ENCODE measurements around the gene PPA1. TPM values are rescaled to one million over a fixed set of nuclear protein-coding genes. Genes with fewer than 3 reads are reported as not detected.
A peak's percentile ranks its signal among the peaks of the same experiment; 100 is the strongest.

PPA1 gene
- total and polyA plus RNA-seq, 8 donors, result 83.5 to 122 (median 102) TPM

DNA sequence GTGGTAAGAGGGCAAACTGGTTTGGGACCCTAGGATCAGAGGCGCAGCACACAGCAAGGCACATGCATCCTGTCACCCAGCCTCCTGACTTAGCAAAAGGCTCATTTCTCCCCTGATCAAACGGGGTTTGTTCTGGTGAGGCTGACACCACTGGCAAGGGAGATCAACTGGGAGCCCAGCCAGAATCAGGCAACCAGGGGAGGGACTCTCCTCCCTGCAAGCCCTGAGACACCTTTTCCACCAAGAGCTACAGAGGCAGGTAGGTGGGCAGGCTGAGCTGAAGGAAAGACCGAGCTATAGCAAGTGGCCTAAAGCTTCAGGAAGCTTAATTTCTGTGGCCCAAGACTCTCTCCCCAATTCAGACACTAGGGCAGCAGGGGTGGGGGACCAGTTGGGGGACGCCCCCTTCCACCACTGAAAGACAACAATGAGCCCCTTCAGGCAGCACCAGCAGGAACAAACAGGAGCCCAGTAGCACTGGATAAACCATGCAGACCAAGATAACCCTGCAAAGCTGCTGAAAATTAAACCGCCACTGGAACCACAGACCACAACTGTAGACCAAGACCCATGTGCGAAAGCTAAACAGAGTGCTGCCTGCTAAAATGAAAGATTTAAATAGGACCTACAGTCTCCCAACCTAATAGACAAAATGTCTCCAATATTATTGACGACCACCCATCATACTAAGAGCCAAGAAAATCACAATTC lies 35.8 kb downstream of the PPA1 start:
- DNase-seq, result no peak
- intact Hi-C loops (cut with DNase I), result no loop called here
- no peaks in the 10 kb centered on the region for H3K27me3 ChIP-seq
- no peak for FAIRE-seq
- peaks cover 0 to 3% (median 2%) of the 10 kb centered on the region in 3 donors for H3K4me1 ChIP-seq
- peaks cover 0 to 15% (median 10%) of the 10 kb centered on the region in 3 donors for H3K36me3 ChIP-seq
- no peaks in the 10 kb centered on the region for H3K9me3 ChIP-seq
- H3K4me3 ChIP-seq, result no peak overlapping the region
- TF ChIP-seq, protein P1, sequence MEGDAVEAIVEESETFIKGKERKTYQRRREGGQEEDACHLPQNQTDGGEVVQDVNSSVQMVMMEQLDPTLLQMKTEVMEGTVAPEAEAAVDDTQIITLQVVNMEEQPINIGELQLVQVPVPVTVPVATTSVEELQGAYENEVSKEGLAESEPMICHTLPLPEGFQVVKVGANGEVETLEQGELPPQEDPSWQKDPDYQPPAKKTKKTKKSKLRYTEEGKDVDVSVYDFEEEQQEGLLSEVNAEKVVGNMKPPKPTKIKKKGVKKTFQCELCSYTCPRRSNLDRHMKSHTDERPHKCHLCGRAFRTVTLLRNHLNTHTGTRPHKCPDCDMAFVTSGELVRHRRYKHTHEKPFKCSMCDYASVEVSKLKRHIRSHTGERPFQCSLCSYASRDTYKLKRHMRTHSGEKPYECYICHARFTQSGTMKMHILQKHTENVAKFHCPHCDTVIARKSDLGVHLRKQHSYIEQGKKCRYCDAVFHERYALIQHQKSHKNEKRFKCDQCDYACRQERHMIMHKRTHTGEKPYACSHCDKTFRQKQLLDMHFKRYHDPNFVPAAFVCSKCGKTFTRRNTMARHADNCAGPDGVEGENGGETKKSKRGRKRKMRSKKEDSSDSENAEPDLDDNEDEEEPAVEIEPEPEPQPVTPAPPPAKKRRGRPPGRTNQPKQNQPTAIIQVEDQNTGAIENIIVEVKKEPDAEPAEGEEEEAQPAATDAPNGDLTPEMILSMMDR (IDR thresholded peaks at IDR 0.05), result no peak
- WGBS, 2 donors, result 90 to 92% methylated on average over 7 of the region's 7 CpGs
- no peak overlapping the region for H3K27ac ChIP-seq
- ATAC-seq, result no peak

DNA sequence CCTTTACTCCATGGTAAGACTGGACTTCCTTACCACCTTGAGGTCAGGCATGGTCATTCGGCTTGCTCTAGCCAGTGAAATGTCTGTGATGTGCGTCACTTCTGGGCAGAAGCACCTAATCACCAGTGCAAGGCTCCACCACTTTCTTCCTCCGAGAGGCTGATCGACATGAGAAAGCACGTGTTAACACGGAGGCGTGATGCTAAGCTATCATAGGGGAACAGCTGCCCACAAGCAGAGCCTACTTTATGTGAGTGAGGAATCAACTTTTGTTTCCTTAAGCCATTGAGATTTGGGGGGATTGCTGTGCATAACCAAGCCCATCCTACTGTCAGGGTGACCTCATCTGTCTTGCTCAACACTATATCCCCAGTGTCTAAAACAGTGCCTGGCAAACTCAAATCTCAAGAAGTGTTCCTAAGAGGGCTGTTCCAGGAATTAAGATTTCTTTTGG lies 39.8 kb downstream of the PPA1 start:
- Histone ChIP-seq H3K4me3 (no peak overlapping the region), H3K4me1 (peaks cover 0 to 9% (median 9%) of the 10 kb centered on the region in 3 donors), H3K9me3 (no peaks in the 10 kb centered on the region), H3K27ac (no peak overlapping the region), H3K27me3 (no peaks in the 10 kb centered on the region), H3K36me3 (no peaks in the 10 kb centered on the region)
- 93 to 96% methylated on average over 7 of the region's 7 CpGs for WGBS, 2 donors
- FAIRE-seq (no peak), DNase-seq (no peak), ATAC-seq (peak in 2 of 4 donors; percentile 21 to 47)
- TF ChIP-seq, protein P1 (IDR thresholded peaks at IDR 0.05), result no peak
- intact Hi-C loops (cut with DNase I), result no loop called here

DNA sequence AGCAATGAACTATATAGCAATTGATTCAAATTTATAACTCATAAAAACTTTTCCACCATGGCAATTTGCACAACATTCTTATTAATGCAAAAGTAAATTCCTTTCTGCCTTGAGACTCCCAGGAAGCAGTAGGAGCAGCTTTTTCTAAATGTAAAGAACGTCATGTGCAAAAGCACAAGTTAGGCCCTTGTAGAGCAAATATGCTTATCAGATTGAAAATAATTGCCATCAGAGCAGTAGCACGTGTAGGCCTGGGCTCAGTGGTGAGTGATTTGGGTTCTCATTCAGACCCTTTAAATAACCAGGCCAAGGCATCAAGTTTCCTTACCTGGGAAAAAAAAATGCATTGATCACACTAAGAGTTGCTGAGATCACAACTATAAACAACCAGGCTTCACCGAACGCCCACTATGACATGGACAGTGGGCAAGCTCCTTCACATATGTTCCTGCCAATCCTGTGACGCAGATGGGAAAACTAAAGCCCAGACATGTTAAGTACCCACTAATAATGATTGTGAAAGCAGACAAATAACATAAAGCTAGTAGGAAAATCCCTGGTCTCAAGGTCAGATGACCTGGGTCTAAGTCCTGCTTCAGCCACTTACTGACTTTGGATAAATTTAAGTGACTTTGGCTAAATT lies 40.8 kb downstream of the PPA1 start:
- FAIRE-seq (no peak), ATAC-seq (peak in 3 of 4 donors; percentile 24 to 39 (median 29)), DNase-seq (no peak)
- intact Hi-C loops (cut with DNase I), result no loop called here
- TF ChIP-seq, protein P1 (IDR thresholded peaks at IDR 0.05), result no peak
- H3K4me3 ChIP-seq, result no peak overlapping the region
- no peaks in the 10 kb centered on the region for H3K27me3 ChIP-seq
- peak overlapping the region in 1 of 4 donors; percentile 13 for H3K27ac ChIP-seq
- H3K36me3 ChIP-seq, result no peaks in the 10 kb centered on the region
- peaks cover 0 to 9% (median 9%) of the 10 kb centered on the region in 3 donors for H3K4me1 ChIP-seq
- no peaks in the 10 kb centered on the region for H3K9me3 ChIP-seq
- WGBS, 2 donors, result 58 to 66% methylated on average over 5 of the region's 5 CpGs

DNA sequence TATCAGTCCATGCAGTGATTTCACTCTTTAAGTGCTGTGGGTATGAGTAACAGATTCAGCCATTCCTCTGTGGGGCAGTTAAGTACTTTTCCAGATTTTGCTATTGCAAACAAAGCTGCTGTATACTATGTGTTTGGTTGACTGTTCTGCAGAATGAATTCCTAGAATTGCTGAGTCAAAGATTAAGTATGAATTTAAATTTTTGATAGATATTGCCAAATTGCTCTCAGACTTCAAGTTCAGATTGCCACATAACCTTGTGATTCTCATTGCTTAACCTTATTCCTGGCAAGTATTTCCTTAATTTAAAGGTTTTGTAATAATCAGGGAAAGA lies 41.3 kb downstream of the PPA1 start:
- H3K27me3 ChIP-seq, result no peaks in the 10 kb centered on the region
- peaks cover 0 to 9% (median 9%) of the 10 kb centered on the region in 3 donors for H3K4me1 ChIP-seq
- TF ChIP-seq, protein P1 (IDR thresholded peaks at IDR 0.05), result no peak
- DNase-seq, result no peak
- no peak overlapping the region for H3K4me3 ChIP-seq
- H3K27ac ChIP-seq, result peak overlapping the region in 1 of 4 donors; percentile 13
- H3K36me3 ChIP-seq, result no peaks in the 10 kb centered on the region
- intact Hi-C loops (cut with DNase I), result no loop called here
- H3K9me3 ChIP-seq, result no peaks in the 10 kb centered on the region
- peak; percentile 32 to 65 (median 60) for ATAC-seq
- no peak for FAIRE-seq

Data from pancreas (tissue), 10 donors.